GM20431 (cell line): ENCODE measurements around the gene PHACTR1.
"Not testable (repeated sequence)": the region's sequence is repeated elsewhere in the genome, so short reads cannot be mapped to it uniquely, and the experiment has no call there.

ENCODE experiments used
- in situ Hi-C: fragments of 300-500 bp; cut with MseI, MboI; formaldehyde crosslinking; loops from one replicate; pipeline ENCODE4 v1.15.0; 2020; ENCODE audit warnings: low sequenced_read_pairs; ENCODE audit not compliant: unreplicated experiment

PHACTR1 gene

DNA sequence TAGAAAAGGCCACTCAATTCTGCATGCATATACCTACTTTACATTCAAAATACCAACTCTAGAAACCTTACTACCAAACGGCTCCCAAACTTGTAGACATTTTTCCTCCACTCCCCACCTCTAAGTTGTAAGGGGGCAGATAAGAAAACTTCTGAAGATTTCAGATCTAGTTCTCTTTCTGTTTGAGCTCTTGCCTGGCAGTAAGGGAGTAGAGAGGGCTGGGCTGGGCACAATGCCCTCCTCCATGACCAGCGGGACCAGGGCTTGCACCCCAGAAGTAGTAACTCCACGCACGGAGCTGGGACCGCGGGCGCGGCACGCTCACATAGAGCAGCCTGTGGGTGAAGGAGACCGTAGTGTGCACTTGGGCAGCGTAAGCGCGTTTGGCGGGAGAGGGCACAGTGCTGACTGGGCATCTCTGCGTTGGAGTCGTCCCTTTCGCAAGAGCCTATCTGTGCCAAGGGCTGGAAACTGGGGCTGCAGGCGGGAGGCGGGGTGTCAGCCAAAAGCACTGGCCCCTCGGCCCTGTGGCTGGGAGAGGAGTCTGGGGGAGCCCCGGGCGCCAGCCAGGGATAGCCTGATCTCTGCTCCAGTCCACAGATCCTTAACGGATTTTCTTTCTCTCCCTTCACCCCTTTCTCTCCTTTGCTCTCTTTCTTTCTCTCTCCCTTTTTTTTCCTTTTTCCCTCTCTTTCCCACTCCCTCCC, 32.4 kb downstream of the PHACTR1 start:
- in situ Hi-C loops, result no loop called here

DNA sequence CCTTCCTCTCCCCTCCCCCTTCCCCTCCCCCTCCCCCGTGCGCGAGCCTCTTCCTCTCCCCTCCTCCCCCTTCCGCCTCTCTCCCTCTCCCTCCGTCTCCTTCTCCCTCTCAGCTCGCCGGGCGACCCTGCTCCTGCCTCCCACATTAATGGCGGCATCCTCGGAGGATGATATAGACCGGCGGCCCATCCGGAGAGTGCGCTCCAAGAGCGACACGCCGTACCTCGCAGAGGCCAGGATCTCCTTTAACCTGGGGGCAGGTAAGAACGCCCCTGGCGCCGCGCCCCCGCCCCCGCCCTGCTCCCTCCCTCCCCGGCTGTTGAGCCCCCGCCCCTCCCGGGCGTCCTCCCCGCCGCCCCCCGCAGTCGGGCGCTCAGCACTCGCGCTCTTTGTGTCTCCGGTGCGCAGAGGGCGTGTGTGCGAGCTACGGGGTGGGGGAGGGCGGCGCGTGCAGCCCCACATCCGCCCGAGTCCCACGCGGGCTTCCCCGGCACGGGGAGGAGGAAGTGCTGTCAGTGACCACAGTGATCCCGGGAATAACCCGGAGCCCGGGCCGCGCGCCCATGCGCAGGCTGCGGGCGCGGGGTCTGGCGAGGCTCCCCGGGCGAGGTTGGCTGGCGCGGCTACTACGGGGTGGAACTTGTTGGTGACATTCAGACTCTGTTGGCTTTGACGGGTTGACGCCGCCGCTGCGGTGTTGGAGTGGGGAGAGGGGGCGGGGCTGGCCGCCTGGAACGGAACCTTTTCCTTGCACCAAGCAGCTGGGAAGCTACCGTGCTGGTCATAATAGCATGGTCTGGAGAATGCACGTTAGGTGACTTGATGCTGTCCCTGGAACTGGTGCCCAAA, 33.2 kb downstream of the PHACTR1 start:
- in situ Hi-C loops, result no loop called here

DNA sequence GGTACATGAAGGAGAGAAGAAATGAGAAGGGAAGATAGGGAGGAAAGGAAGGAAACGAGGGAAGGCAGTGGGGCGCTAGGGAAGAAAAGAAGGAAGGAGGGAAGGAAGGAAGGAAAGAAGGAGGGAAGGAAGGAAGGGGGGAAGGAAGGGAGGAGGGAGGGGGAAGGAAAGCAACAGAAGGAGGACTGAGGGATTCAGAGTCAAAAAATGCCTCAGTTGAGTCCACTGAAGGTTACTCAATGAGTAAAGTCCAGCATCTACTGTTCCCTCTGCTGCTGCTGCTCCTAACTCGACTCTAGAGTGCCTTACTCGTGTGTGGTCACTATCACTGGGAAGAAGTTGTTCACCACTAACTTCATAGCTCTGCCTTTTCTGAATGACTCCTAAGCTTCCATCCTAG, 33.8 kb downstream of the PHACTR1 start:
- in situ Hi-C loops, result no loop called here

DNA sequence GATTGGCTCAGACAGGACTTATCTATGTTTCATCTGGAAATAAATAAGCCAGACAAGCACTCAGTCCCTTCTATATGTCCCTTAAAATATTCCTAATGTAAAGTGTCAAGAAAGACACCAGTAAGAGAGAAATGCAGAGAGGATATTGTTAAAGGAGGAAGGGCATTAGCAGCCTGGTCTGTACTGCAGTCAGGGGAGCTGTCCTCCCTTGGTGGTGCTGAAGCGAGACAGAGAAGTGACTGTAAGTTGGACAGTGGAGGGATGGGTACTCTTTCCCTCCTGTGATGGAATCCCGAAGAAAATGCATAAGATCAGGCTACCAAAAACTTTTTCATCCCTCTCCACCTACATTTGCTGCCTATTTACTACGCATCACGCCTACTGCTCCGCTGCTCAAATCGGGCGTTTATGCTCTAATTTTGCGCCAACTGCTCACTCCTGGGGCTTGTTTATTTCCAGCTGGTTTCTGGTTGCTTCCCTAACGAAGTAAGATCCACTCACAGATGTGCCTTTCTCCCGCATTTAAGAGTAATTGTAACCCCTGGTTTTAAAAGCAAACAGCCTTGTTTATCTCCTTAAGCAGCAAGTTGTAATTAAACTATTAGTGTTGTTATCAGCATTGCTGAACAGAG, 35.2 kb downstream of the PHACTR1 start:
- in situ Hi-C loops, result no loop called here

DNA sequence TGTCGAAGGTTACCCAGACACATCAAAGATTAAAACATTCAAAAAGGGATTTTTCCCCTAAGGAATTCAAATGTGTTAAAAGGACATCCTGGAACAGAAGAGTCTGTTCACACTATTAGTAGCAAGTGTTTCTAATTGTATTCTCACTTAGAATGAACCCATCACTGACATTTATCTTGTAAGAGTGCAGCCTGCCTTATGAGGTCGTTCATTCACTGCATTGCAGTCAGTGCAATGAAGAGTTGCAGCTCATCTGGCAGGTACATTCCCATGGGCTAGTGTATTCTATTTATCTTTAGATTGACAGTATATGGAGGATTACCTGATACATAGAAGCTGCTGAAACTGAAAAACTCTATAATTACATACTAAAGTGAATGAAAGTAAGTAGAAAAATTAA, 36.5 kb downstream of the PHACTR1 start:
- in situ Hi-C loops, result no loop called here

DNA sequence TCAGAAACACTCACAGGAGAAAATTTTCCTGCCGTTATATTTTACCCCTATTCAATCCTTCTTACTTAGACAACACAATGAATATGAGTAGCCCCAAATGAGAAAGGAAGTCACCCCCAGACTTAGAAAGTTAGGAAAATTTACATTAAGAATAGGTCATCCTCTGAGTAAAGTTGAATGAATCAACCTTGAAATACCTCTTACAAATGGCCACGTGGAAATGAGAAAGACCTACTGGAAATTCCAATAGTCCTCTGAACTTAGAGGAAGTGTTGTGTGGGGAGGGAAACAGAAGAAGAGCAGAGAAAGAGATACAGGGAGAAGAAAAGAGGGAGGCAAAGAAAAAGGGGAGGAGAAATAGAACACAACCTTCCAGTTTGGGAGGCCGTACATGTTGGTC, 43.7 kb downstream of the PHACTR1 start:
- in situ Hi-C loops, result no loop called here

DNA sequence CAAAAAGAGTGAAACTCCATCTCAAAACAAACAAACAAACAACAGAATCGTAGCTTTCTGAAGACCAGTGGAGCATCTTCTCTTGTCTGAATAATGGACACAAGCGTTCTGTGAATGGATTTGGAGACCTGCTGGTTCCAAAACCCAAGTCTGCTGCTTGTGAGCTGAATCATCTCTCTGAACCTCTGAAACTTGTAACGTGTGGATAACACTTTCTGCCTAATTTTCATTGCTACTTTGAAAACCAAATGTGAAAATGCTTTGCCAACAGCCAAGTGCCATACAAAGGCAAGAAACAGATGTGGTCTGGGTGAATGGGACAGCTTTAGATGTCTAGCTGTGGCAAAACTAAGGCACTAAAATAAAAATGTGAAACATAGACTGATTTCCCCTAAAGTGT, 44.3 kb downstream of the PHACTR1 start:
- in situ Hi-C loops, result no loop called here

DNA sequence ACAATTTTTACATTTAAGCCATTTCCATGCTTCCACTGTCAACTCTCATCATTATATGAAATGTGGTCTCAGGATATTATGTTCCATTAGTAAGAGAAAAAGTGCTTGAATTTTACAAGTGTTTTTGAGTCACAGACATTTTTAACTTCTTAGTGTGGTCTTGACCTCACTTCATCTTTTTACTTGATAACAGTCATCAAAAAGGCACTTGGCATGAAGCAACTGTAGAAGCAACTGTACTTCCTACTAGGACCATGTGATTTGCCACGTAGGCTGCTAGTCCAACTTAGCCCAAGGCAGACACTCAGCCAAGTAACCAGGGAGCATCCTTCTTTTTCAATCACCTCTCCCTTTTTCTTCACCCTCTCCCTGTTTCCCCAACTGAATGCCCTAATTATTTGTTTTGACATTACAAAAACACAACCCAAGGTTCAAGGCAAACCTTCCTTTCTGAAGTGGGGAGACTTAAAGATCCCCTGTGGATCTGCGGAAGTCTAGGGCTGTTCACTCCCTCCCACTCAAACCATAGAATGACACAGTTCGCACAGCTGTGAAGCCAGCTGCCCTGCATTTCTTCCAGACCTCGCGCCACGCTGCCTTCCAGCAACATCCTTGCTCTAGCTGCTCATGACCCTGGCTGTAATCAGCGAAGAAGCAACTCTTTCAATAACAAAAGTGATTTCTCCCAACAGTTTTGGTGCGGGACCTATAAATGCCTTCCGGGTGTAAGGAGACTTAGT, 45.0 kb downstream of the PHACTR1 start:
- in situ Hi-C loops, result no loop called here

DNA sequence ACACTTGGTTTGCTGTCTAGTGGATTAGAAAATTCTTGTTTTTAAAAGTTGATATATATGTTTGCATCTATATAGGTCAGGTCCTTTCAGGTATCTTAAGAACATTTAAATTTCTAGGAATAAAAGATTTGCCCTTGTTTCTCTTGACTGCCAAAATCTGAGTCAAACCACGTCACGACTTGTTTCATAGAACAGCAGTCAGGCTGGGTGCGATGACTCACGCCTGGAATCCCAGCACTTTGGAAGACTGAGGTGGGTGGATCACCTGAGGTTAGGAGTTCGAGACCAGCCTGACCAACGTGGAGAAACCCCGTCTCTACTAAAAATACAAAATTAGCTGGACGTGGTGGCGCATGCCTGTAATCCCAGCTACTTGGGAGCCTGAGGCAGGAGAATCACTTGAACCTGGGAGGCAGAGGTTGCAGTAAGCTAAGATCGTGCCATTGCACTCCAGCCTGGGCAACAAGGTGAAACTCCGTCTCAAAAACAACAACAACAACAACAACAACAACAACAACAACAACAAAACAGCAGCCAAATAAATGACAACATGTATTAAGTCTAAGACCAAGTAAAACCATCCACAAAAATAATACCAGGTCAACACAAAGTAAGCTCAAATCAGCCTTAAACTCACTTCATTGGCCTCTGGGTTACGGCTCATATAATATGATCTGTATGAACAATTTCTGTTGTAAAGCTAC, 46.3 kb downstream of the PHACTR1 start:
- in situ Hi-C loops, result not testable (repeated sequence)

DNA sequence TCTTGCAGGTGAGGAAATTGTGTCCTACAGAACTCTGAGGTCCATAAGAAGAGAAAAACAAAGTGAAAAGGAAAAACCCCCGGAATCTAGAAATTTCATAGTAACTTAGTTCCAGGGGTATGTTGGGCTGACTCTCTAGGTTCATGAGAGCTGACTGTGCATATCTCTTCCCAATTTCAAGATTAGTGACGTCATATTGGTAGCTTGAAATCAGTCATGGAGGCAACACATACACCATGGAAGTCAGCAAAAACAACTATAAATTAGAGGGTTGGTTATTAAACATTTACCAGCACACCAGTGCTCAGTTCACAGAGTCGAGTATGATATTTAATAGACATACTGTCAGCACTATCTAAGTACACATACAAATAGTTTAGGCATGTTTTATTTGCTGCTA, 49.8 kb downstream of the PHACTR1 start:
- in situ Hi-C loops, result no loop called here

DNA sequence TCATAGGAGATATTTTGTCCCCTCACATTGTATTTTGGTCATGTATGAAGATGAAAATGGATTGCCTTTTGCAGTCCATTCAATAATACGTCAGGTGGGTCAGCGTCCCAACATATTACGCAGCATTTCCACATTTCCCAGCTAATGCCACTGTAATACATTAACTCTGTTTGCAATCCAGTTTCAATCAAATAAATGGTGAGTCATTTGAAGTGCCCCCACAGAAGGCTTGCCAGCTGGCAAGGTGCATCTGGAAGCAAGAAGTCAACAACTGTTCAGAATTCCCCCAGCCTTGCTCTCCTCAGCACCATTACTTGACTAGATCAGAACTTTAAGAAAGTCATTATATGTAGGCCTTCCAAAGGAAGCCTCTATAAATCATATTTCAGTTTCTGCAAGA, 50.4 kb downstream of the PHACTR1 start:
- in situ Hi-C loops, result no loop called here

DNA sequence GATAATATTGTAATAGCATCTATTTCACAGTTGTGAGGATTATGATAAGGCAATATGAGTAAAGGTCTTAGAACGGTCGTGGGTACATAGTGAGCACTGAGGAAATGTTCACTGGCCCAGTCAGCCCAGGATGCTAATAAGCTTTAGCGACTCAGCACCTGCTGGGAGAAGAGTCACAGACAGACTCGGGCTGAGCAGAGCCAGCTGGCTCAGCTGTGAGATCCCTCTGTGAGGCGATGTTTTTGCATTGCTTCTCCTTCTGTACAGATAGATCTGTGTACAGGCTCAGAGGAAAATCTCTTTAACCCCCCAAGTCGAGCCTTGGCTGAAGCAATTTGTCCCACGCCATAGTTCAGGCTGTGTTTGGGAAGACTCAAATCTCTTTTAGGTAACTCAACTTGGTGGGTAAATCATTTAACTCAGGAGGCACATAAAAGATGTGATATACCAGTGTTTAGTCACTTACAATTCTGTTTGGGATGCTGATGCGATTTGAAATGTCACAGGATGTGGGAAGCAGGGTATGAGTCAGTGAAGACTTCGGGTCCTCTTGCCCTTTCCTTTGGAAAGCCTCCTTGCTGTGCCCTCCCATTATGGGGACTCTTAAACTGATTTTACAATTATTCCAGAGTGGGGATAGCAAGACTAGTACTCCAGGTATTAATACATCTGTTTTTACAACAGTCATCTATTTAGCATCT, 53.1 kb downstream of the PHACTR1 start:
- in situ Hi-C loops, result no loop called here

DNA sequence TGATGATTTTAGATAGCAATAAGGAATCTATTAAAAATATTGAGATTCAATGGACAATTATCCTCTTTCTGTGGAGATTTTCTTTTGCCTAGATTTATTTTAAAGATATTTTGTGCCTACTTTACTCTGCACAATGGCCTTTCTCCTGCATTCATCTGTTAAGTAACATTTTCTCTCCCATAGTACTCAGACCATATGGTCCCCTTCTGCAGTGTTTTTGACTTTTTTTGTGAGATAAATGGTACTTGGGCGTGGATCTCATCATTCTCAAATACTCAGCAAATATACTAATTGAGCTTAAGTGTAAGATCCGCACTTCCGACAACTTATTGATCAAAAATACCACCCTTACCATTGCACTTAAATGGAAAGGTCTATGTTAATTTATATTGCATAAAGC, 55.8 kb downstream of the PHACTR1 start:
- in situ Hi-C loops, result no loop called here

DNA sequence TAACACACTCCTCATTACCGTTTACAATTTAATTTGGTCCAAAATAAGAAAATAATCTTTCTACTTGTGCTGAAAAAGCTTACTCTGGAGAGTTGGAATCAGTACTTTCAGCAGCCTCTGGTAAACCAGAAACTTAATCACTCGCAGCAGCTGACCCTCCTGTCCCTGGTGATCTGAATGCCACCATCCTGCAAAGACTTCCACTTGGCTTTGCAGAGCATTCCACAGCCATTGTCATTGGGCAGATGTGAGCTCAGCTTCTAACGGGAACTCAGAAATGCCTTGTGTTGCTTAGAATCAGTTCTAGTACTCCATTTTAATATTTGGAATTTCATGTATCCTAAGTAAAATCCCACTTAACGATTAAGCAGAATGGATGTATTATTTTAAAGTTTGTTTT, 59.7 kb downstream of the PHACTR1 start:
- in situ Hi-C loops, result no loop called here

DNA sequence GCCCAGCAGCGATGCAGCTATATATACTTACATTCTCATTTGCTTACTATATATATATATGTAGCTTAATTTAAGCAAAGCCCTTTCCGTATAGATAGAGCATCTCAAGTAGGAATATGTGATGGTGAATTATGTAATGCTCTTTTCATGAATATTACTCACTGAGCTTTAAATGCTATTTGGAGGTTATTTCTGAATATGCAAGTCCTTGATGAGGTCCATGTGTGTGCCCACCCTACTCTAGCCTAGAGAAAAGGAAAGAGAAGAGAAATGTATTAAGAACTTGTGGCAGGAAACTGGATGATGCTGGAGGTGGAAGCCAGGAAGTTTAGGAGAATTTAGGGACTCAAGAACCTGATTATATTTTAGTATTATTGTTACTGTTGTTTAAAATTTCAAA, 63.2 kb downstream of the PHACTR1 start:
- in situ Hi-C loops, result no loop called here

DNA sequence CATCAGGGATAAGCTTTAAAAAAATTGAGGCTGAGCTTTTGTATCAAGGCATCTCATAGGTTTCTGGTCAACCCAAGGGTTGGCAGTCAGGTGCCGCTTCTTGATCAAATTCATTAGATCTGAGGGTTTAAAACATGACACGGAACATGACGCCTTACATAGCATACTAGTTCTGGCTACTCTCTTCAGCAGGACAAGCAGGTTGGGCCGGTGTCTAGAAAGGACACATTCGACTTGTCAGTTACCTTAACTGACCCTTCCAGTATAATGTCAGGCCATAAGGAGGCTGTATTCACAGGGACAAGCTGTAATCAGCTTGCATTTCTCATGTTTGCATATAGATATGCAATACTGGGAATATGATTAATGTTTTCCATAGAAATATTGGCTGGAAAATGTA, 65.6 kb downstream of the PHACTR1 start:
- in situ Hi-C loops, result no loop called here

DNA sequence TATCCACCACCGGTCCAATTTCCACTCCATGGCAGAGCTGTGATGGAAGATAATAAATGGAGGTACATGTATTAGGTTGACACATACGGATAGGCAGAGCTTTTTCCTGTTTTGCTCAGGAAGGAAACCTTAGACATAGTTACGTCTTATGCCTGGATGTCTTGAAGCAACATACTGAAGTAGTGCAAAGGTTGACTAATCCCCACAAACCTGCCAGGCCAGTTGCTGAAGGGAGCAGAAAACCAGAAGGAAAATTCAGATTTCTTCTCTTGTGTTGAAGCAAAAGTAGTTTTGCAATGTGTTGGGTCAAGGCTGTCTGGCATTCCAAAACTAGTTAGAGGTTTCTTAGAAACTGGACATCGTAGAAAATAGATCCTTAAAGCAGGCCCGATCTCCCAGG, 68.7 kb downstream of the PHACTR1 start:
- in situ Hi-C loops, result no loop called here

DNA sequence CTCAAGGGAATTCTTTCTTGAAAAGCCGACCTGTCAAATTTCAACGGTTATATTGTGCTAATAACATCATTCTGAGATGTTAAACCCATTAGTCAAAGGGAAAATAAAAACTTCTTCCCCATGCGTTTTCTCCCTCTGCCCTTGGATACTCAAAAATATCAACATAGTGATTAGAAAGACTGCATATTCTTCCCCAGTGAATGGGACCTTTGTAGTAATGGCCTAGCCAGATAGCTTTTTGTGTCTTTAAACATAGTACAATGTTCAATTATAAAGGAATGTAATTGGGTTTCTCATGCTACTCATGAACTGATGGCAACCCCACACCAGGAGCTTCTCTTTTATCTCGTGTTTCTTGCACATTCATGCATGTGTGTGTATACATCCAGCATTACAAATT, 69.4 kb downstream of the PHACTR1 start:
- in situ Hi-C loops, result no loop called here

DNA sequence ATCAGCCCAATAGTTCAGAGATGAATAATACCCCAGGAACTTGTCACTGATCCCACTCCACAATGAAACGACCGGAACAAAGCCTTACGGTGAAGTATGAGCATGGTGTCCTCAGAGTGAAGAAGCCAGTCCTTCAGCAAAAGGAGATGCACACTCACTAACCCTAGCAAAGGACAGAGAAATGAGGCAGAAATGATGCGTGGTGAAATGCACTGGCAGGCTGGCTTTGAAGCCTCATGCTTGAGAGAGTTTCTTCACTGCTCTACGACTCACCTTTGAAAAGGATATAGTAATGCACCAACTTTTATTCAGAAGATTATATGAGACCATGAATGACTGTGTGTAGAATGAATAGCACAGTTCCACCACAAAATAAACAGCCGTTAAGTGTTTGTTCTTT, 74.8 kb downstream of the PHACTR1 start:
- in situ Hi-C loops, result no loop called here
